GM23338 (cell line): Measurements from ENCODE around the gene ACAN. TPM values are rescaled to one million over a fixed set of nuclear protein-coding genes. Genes with fewer than 3 reads are reported as not detected.

Source experiments
- ATAC-seq: fragments of 200-7000 bp; cut with Tn5 transposase; 3 replicates; pipeline ENCODE4 v1.9.1; 2020
- DNase-seq: peaks from one replicate; pipeline ENCODE4 v3.0.0-alpha.2; 2015; ENCODE audit warnings: low spot score
- H2AFZ ChIP-seq: fragments of 200-600 bp; sonication (generic); 2 replicates; pipeline ENCODE4 v1.8.0; 2016; ENCODE audit warnings: antibody characterized with exemption, mild to moderate bottlenecking, moderate library complexity
- H3F3A ChIP-seq: fragments of 200-600 bp; sonication (generic); replicated peaks from 2 replicates; pipeline ENCODE4 v1.8.0; 2017; ENCODE audit warnings: antibody characterized with exemption, mixed run types, low read depth
- H3K27ac ChIP-seq: fragments of 200-600 bp; sonication (generic); 2 replicates; pipeline ENCODE4 v1.6.1; 2016; ENCODE audit warnings: low read depth
- H3K27me3 ChIP-seq: fragments of 200-600 bp; sonication (generic); 2 replicates; pipeline ENCODE4 v1.8.0; 2016; ENCODE audit warnings: mild to moderate bottlenecking, mixed run types, moderate library complexity; ENCODE audit not compliant: insufficient read depth
- H3K36me3 ChIP-seq: fragments of 200-600 bp; sonication (generic); 2 replicates; pipeline ENCODE4 v1.8.0; 2016; ENCODE audit warnings: mild to moderate bottlenecking; ENCODE audit not compliant: insufficient read depth
- H3K4me1 ChIP-seq: fragments of 200-600 bp; sonication (generic); 2 replicates; pipeline ENCODE4 v1.8.0; 2016; ENCODE audit warnings: mild to moderate bottlenecking, moderate library complexity; ENCODE audit not compliant: insufficient read depth
- H3K4me2 ChIP-seq: fragments of 200-600 bp; sonication (generic); 2 replicates; pipeline ENCODE4 v1.7.1; 2017; ENCODE audit warnings: mixed run types
- H3K4me3 ChIP-seq: fragments of 200-600 bp; sonication (generic); 2 replicates; pipeline ENCODE4 v1.6.1; 2016; ENCODE audit warnings: mixed run types
- H3K79me2 ChIP-seq: fragments of 200-600 bp; sonication (generic); replicated peaks from 2 replicates; pipeline ENCODE4 v1.8.0; 2017; ENCODE audit warnings: mild to moderate bottlenecking; ENCODE audit not compliant: insufficient read depth
- H3K9me2 ChIP-seq: fragments of 200-600 bp; sonication (generic); 2 replicates; pipeline ENCODE4 v1.8.0; 2017; ENCODE audit not compliant: insufficient read depth
- H4K20me1 ChIP-seq: fragments of 200-600 bp; sonication (generic); replicated peaks from 2 replicates; pipeline ENCODE4 v1.8.0; 2017; ENCODE audit warnings: mild to moderate bottlenecking; ENCODE audit not compliant: insufficient read depth
- H3K27ac Mint-ChIP-seq: 2 replicates; pipeline ENCODE4 v1.8.0; 2020; ENCODE audit warnings: inconsistent platforms, mild to moderate bottlenecking, moderate library complexity, mixed read lengths
- H3K27me3 Mint-ChIP-seq: 3 replicates; pipeline ENCODE4 v1.8.0; 2022; ENCODE audit warnings: low read depth, mild to moderate bottlenecking, moderate library complexity, mixed read lengths, inconsistent platforms; ENCODE audit not compliant: insufficient read depth, poor library complexity
- H3K36me3 Mint-ChIP-seq: 3 replicates; pipeline ENCODE4 v1.8.0; 2021; ENCODE audit warnings: low read depth, mild to moderate bottlenecking, inconsistent platforms, moderate library complexity, mixed read lengths
- H3K4me1 Mint-ChIP-seq: 3 replicates; pipeline ENCODE4 v1.8.0; 2020; ENCODE audit warnings: mild to moderate bottlenecking, inconsistent platforms, mixed read lengths
- H3K4me3 Mint-ChIP-seq: 3 replicates; pipeline ENCODE4 v1.8.0; 2021; ENCODE audit warnings: moderate library complexity, mild to moderate bottlenecking, inconsistent platforms, mixed read lengths
- H3K9me3 Mint-ChIP-seq: 3 replicates; pipeline ENCODE4 v1.8.0; 2020; ENCODE audit warnings: moderate library complexity, mild to moderate bottlenecking, inconsistent platforms, mixed read lengths
- CREB1 ChIP-seq: fragments of 250-450 bp; sonication (Bioruptor Pico); IDR thresholded peaks from 2 replicates; pipeline ENCODE4 v1.5.0; 2020; ENCODE audit warnings: low read depth, mild to moderate bottlenecking, moderate library complexity
- CTCF ChIP-seq, 2 experiments: fragments of 200-600 bp in 1 of 2; sonication (generic) in 1 of 2; conservative IDR thresholded peaks; 2 replicates each; pipeline versions ENCODE4 v1.5.1 to v1.6.1; 2016 to 2017; ENCODE audit warnings: antibody characterized with exemption in 2 of 2, low read depth in 2 of 2, mild to moderate bottlenecking in 2 of 2, moderate library complexity in 1 of 2
- ETS1 ChIP-seq: IDR thresholded peaks from 2 replicates; pipeline ENCODE4 v1.6.1; 2016; ENCODE audit warnings: antibody characterized with exemption
- EZH2 ChIP-seq: fragments of 200-600 bp; sonication (generic); IDR thresholded peaks from one replicate; pipeline ENCODE4 v1.8.0; 2017; ENCODE audit warnings: antibody characterized with exemption, mild to moderate bottlenecking, low read depth; ENCODE audit not compliant: unreplicated experiment
- EZH2phosphoT487 ChIP-seq: fragments of 200-600 bp; sonication (generic); IDR thresholded peaks from one replicate; pipeline ENCODE4 v1.8.1; 2018; ENCODE audit warnings: antibody characterized with exemption; ENCODE audit not compliant: unreplicated experiment
- JUNB ChIP-seq: IDR thresholded peaks from one replicate; pipeline ENCODE4 v1.6.1; 2016; ENCODE audit warnings: antibody characterized with exemption; ENCODE audit not compliant: unreplicated experiment
- NANOG ChIP-seq: IDR thresholded peaks from 2 replicates; pipeline ENCODE4 v1.6.1; 2016; ENCODE audit warnings: antibody characterized with exemption, borderline replicate concordance
- POLR2AphosphoS5 ChIP-seq: IDR thresholded peaks from 2 replicates; pipeline ENCODE4 v1.6.1; 2016; ENCODE audit warnings: antibody characterized with exemption, low read depth
- REST ChIP-seq: IDR thresholded peaks from one replicate; pipeline ENCODE4 v1.6.1; 2018; ENCODE audit warnings: antibody characterized with exemption; ENCODE audit not compliant: unreplicated experiment
- STAT1 ChIP-seq: IDR thresholded peaks from one replicate; pipeline ENCODE4 v1.6.1; 2016; ENCODE audit warnings: antibody characterized with exemption; ENCODE audit not compliant: unreplicated experiment
- ZNF114 ChIP-seq: fragments of 250-450 bp; sonication (Bioruptor Pico); IDR thresholded peaks from 2 replicates; pipeline ENCODE4 v1.5.0; 2020; ENCODE audit warnings: mild to moderate bottlenecking, moderate library complexity
- ZNF331 ChIP-seq: fragments of 250-450 bp; sonication (Bioruptor Pico); IDR thresholded peaks from 2 replicates; pipeline ENCODE4 v1.5.0; 2020; ENCODE audit warnings: low read depth, mild to moderate bottlenecking, moderate library complexity
- ZNF462 ChIP-seq: fragments of 250-450 bp; sonication (Bioruptor Pico); IDR thresholded peaks from 2 replicates; pipeline ENCODE4 v1.5.0; 2020; ENCODE audit warnings: mild to moderate bottlenecking, moderate library complexity
- polyA plus RNA-seq: library from polyadenylated mRNA; unstranded; fragments of >200 nt; fragmentation: Nextera tagmentation; extraction: Ambion mirVana; gene quantifications from 2 replicates; pipeline ENCODE4 v1.2.1, GENCODE V29; 2016
- total RNA-seq: library from RNA; depleted of rRNA; stranded (reverse); fragments of >200 nt; shearing (Covaris generic); gene quantifications from 2 replicates; pipeline ENCODE4 v1.2.3, GENCODE V29; 2014

ACAN gene
- total and polyA plus RNA-seq, 2 experiments from 2014 or later, result 2.5 to 4.9 TPM

- no peak overlapping the region for H3K27ac Mint-ChIP-seq
- Histone ChIP-seq H3K36me3 (no peaks in the 10 kb centered on the region), H3K4me1 (peaks cover 6% of the 10 kb centered on the region; the same call in 1 of the 2 replicates), H4K20me1 (no peaks in the 10 kb centered on the region), H3K4me2 (no peak overlapping the region), H3K4me3 (no peak overlapping the region), H2AFZ (no peak overlapping the region), H3K27me3 (no peaks in the 10 kb centered on the region), H3K27ac (no peak overlapping the region), H3K9me2 (no peaks in the 10 kb centered on the region), H3K79me2 (no peaks in the 10 kb centered on the region), H3F3A (no peaks in the 10 kb centered on the region)
- ATAC-seq (no peak), DNase-seq (no peak)
- peaks cover 5% of the 10 kb centered on the region; the same call in 2 of the 3 replicates for H3K4me1 Mint-ChIP-seq
- H3K27me3 Mint-ChIP-seq, result peaks cover 4% of the 10 kb centered on the region
- no peak for TF ChIP-seq STAT1
- TF ChIP-seq NANOG, result no peak
- no peak for TF ChIP-seq ZNF331 (CRISPR knock-in tag)
- no peak for TF ChIP-seq REST
- no peak for TF ChIP-seq EZH2phosphoT487
- TF ChIP-seq CREB1 (CRISPR knock-in tag), result no peak
- no peak for TF ChIP-seq POLR2AphosphoS5
- TF ChIP-seq ZNF462 (CRISPR knock-in tag), result no peak
- TF ChIP-seq JUNB, result no peak
- no peak for TF ChIP-seq ZNF114 (CRISPR knock-in tag)
- no peak for TF ChIP-seq CTCF (conservative IDR thresholded peaks at IDR 0.05; ENCODE audit: low read depth in 2 of 2)
- no peak for TF ChIP-seq ETS1
- no peak for TF ChIP-seq EZH2
- H3K9me3 Mint-ChIP-seq, result no peaks in the 10 kb centered on the region; the same call in 2 of the 3 replicates
- no peak overlapping the region; the same call in 2 of the 3 replicates for H3K4me3 Mint-ChIP-seq
- no peaks in the 10 kb centered on the region for H3K36me3 Mint-ChIP-seq
Measured at GRCh38 chr15:88832820-88833730, 29.8 kb downstream of the ACAN start.
